ENCODE results near the gene EXOSC2. TPM values are rescaled to one million over a fixed set of nuclear protein-coding genes. Genes with fewer than 3 reads are reported as not detected.
A peak's percentile ranks its signal among the peaks of the same experiment; 100 is the strongest.

The EXOSC2 gene
- total and polyA plus RNA-seq, 3 donors from 2014 or later: 15.3 to 24.7 (median 20.3) TPM

- DNase-seq: no peak
- peak overlapping the region; percentile 66 to 68 for H3K4me3 ChIP-seq
- no peaks in the 10 kb centered on the region for H3K36me3 ChIP-seq (ENCODE audit: low read depth, missing control alignments)
- no peaks in the 10 kb centered on the region for H3K9me3 ChIP-seq
- intact Hi-C loops (cut with DNase I; ENCODE audit: low total_unique reads): no loop called here
- no peaks in the 10 kb centered on the region for H3K27me3 ChIP-seq
- peaks cover 23% of the 10 kb centered on the region for H3K4me1 ChIP-seq
- peak overlapping the region in 1 of 2 donors; percentile 59 for H3K27ac ChIP-seq
- 2 to 4% methylated on average over 8 of the region's 8 CpGs for WGBS, 2 donors
- TF ChIP-seq, protein P1, sequence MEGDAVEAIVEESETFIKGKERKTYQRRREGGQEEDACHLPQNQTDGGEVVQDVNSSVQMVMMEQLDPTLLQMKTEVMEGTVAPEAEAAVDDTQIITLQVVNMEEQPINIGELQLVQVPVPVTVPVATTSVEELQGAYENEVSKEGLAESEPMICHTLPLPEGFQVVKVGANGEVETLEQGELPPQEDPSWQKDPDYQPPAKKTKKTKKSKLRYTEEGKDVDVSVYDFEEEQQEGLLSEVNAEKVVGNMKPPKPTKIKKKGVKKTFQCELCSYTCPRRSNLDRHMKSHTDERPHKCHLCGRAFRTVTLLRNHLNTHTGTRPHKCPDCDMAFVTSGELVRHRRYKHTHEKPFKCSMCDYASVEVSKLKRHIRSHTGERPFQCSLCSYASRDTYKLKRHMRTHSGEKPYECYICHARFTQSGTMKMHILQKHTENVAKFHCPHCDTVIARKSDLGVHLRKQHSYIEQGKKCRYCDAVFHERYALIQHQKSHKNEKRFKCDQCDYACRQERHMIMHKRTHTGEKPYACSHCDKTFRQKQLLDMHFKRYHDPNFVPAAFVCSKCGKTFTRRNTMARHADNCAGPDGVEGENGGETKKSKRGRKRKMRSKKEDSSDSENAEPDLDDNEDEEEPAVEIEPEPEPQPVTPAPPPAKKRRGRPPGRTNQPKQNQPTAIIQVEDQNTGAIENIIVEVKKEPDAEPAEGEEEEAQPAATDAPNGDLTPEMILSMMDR (IDR thresholded peaks at IDR 0.05): no peak
- no peak for TF ChIP-seq POLR2A (IDR thresholded peaks at IDR 0.05)
Measured at GRCh38 chr9:130693101-130693425, 517 bp upstream of the EXOSC2 start.

- Histone ChIP-seq H3K36me3 (ENCODE audit: low read depth, missing control alignments) (no peaks in the 10 kb centered on the region), H3K9me3 (no peaks in the 10 kb centered on the region), H3K27ac (no peak overlapping the region), H3K4me1 (peaks cover 23% of the 10 kb centered on the region), H3K27me3 (no peaks in the 10 kb centered on the region), H3K4me3 (peak overlapping the region; percentile 66 to 68)
- intact Hi-C loops (cut with DNase I; ENCODE audit: low total_unique reads): no loop called here
- TF ChIP-seq POLR2A (IDR thresholded peaks at IDR 0.05): no peak
- TF ChIP-seq, protein P1 (IDR thresholded peaks at IDR 0.05): no peak
- 1% methylated on average over 8 of the region's 8 CpGs for WGBS, 2 donors
- DNase-seq: no peak
Measured at GRCh38 chr9:130694205-130694604, 625 bp downstream of the EXOSC2 start.

DNA sequence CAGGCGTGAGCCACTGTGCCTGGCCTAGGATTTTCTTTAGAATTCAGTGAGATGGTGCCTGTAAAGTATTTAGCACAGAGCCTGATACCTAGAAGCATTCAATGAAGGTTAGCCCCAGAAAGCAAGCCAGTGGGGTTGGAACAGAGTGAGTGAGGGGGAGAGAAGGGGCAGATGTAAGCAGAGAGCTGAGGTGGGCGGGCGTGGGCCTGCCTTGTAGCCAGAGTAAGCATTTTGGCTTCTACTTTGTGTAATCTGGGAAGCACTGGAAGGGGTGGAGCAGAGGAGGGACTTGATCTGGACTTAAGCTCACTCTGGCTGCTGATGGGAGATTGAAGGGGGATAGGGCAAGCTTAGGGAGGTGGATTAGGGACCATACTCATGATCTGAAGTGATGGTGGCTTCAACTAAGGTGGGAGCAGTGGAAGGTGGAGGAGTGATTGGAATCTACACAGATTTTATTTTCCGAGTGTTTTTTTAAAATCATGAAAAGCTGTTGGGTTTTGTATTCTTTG, 2.6 kb downstream of the EXOSC2 start:
- no peak for DNase-seq
- H3K4me1 ChIP-seq: peaks cover 25% of the 10 kb centered on the region
- intact Hi-C loops (cut with DNase I; ENCODE audit: low total_unique reads): no loop called here
- H3K27me3 ChIP-seq: no peaks in the 10 kb centered on the region
- TF ChIP-seq, protein P1 (IDR thresholded peaks at IDR 0.05): no peak
- no peak for TF ChIP-seq POLR2A (IDR thresholded peaks at IDR 0.05)
- H3K4me3 ChIP-seq: no peak overlapping the region
- no peak overlapping the region for H3K27ac ChIP-seq
- H3K36me3 ChIP-seq (ENCODE audit: low read depth, missing control alignments): no peaks in the 10 kb centered on the region
- 89 to 96% methylated on average over 4 of the region's 4 CpGs for WGBS, 2 donors
- H3K9me3 ChIP-seq: no peaks in the 10 kb centered on the region

GRCh38 chr9:130696996-130697395, 3.4 kb downstream of the EXOSC2 start:
- Histone ChIP-seq H3K27ac (no peak overlapping the region), H3K9me3 (no peaks in the 10 kb centered on the region), H3K4me1 (peaks cover 30% of the 10 kb centered on the region), H3K27me3 (no peaks in the 10 kb centered on the region), H3K36me3 (ENCODE audit: low read depth, missing control alignments) (no peaks in the 10 kb centered on the region), H3K4me3 (no peak overlapping the region)
- no peak for DNase-seq
- TF ChIP-seq, protein P1 (IDR thresholded peaks at IDR 0.05): no peak
- 83 to 91% methylated on average over 8 of the region's 8 CpGs for WGBS, 2 donors
- intact Hi-C loops (cut with DNase I; ENCODE audit: low total_unique reads): no loop called here

GRCh38 chr9:130698514-130698913, 4.9 kb downstream of the EXOSC2 start:
- Histone ChIP-seq H3K27ac (no peak overlapping the region), H3K36me3 (ENCODE audit: low read depth, missing control alignments) (no peaks in the 10 kb centered on the region), H3K4me3 (no peak overlapping the region), H3K9me3 (no peaks in the 10 kb centered on the region), H3K27me3 (no peaks in the 10 kb centered on the region), H3K4me1 (peaks cover 25% of the 10 kb centered on the region)
- intact Hi-C loops (cut with DNase I; ENCODE audit: low total_unique reads): no loop called here
- no peak for DNase-seq
- WGBS, 2 donors: 84 to 91% methylated on average over 3 of the region's 3 CpGs
- TF ChIP-seq, protein P1 (IDR thresholded peaks at IDR 0.05): no peak
- TF ChIP-seq POLR2A (IDR thresholded peaks at IDR 0.05): no peak

Measured in testis (tissue), 3 donors.